ENCODE results near the gene UNCX.
"Not testable (repeated sequence)": the region's sequence is repeated elsewhere in the genome, so short reads cannot be mapped to it uniquely, and the experiment has no call there.

The UNCX gene

DNA sequence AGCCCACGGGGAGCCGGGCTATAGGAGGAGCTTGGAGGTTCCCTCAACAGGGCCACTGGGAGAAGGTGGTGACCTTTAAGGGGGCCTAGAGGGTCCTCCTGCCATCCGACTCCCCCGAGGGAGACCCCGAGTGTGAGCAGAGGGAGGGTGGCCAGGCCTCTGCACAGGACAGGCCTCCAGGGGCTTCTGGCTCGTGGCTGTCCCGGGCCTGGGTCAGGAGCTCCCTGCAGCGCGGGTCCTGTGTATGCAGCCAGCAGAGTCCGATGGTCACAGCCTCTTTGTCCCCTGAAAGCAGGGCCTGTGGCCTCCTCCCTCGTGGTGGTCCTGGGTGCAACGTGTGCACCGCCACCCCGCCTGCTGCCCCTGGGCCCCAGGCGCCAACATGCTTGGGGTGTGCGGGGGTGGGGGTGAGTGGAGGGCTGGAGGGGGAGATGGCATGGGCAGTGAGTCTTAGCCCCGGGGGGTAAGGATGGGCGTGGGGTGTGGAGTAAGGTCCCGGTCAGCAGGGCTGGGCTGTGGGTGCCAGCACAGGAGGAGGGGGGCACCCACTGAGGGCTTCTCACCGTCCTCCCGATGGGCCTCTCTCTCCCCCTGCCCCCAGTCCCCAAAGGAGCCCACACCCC lies 27.1 kb downstream of the UNCX start:
- no peak for DNase-seq

DNA sequence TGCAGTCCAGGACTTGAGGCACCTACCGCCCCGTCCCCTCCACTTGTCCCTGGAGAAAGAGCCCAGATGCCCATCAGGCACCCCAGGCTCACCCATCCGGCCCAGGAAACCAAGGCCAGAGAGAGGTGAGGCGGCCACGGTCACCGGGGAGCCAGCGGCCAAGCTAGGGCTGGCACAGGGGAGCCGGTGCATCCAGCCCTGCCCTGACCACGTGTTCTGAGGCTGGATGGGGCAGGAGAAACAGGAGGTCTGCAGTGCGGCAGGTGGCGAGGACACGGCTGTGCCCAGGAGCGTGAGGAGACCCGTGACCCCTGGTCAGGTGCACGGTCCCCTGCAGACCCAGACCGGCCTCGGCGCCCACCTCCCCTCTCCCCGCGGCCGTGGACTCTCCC lies 27.6 kb downstream of the UNCX start:
- no peak for DNase-seq

DNA sequence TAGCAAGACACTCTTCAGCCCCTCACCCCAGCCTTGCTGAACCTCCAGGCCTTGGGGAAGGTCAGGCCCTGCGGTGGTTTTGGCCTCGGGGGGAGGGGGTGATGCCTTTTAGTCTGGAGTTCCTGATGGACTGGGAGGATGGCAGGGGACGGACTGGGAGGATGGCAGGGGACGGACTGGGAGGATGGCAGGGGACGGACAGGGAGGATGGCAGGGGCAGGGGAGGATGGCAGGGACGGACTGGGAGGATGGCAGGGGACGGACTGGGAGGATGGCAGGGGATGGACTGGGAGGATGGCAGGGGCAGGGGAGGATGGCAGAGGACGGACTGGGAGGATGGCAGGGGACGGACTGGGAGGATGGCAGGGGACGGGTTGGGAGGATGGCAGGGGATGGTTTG lies 28.4 kb downstream of the UNCX start:
- DNase-seq = not testable (repeated sequence)

DNA sequence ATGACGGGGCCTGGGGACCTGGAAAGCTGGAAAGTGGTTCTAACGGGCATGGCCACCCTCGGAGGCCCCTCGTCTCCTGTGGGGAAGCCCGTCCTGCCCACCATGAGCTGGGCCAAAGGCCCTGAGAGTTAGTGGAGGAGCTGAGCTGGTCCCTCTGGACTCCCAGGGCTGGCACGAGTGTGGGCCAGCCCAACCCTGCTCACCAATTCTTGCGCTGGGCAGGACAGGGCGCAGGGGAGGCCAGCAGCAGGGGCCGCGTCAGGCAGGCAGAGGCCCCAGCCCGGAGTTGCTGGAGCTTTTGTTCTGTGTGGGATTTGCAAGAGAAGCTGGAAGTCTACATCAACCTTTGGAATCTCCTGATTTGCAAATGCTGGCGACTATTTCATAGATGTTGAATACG lies 29.8 kb downstream of the UNCX start:
- no peak for DNase-seq

DNA sequence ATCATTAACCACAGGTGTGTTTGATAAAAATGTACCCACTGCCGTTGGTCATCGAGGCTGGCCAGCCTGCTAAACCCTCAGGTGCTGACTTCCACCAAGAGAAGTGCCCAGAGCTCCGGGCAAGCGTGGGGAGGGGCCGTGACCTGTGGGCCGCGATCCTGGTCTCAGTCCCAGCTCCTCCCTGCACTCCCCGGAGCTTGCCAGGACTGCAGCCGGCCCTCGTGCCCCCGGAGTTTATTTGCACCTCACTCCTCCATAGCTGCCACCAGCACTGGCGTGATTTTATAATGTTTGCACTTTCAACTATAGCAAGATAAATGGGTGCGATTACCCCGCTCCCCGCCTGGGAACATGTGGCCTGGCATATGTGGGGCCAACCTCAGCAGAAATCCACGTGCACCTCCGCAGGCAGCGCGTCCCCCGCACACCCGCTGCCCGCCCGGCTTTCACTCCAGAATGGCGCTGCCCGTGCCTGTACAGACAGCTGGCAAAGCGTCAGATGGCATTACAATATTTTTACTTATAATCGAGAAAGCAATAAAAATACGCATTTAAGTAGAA lies 30.8 kb downstream of the UNCX start:
- no peak for DNase-seq

DNA sequence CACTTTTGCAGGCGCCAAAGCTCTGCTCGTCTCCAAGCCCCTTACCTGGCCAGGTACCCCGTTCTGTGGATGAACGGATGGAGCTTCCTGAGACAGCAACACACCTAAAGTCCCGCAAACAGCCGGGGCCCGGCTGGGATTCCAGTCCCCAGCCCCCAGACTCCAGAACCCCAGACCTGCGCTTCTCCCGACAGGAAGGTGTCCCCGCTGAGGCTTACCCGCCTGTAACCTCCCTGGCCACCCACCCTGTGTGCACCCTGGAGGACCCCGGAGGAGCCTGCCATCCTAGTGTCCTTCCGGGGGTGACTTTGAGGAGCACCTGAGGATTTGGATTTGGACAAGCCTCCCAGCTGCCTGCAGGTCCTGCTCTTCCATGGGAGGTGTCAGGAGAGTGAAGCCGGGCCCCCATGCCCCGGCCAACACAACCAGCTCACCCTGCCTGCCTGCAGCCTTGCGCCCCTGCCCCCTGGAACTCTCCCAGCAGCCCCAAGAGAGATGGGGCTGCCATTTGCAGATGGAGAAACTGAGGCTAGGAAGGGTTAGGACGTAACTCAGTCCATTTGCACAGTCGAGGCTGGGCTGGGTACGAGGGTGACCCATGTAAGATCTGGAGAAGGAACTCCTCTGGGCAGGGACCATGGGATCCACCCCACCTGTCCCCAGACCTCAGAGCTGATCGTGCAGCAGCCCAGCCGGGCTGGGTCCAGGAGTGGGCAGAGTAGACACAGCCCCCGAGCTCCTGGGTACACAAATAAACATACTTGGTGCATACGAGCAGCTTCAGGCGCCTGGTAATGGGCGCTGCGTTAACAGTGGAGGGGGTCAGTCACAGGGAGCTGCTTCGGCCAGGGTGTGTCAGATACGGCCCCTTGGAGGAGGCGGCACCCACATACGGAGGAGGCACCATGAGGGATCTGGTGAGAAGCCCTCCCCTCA lies 31.9 kb downstream of the UNCX start:
- no peak for DNase-seq

DNA sequence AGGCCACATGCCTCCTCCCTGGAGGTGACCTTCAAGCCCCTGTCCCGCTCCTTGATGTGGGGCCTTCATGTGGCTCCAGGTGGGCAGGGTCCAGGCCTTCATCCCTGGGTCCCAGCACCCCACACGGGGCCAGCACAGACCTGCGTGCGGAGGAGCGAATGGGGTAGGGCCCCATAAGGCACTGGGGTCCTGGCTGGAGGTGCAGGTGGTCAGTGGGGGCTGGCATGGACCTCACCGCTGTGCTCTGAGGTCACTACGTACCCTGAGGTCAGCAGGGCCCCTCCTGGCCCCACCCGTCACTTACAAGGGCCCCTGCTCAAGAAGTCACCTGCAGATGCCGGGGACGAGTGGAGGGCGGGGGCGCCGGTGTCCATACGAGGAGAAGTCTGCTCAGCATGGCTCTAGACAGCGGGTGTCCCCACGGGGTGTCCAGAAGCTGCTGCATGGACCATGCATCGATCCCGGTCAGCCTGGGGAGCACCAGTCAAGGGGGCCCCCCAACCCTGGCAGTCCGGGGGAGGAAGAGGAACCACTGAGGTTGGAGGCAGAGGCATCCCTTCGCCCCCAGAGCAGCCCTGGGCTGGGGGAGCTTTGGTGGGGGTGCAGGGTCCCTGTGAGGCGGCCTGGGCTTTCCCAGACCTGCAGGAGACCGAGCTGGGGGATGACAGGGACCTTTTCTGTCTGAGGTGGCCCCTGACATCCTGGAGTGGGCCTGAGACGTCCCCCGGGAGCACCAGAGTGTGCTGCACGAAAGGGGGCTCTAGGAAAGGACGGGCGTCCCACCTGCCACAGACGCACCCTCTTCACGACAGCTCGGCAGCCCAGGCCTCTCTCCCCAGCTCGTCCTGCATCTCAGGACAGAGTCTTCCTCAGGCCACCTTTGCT lies 34.6 kb downstream of the UNCX start:
- no peak for DNase-seq

DNA sequence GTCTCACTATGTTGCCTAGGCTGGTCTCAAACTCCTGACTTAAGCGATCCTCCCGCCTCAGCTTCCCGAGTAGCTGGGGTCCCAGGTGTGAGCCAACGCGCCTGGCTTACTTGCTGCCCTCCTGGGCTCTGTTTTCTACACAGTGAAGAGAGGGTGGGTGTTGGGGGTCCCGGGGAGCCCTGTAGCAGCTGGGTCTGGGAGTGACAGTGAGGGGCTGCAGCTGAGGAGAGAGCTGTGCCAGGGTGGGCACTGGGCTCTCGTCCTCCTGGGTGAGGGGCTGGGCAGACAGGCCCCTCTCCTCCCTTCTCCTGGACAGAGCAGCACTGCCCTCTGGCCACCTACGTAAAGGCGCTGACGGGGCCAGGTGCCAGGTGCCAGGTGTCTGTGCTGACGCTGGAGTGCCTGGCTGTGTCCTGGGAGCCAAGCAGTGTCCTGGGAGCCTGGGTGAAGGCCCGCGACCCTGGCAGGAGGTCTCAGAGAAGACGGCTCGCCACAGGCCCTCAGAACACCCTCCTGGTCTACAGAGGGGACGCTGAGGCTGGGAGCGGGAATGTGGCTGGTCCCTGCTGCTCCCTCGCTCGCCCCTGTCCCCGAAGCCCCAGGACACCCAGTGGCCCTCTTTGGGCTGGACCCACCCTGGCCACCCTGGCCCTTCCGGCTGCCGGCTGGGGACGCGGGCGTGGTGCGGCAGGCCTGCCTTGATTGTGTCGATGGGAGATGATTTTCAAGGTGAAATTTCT lies 35.6 kb downstream of the UNCX start:
- DNase-seq = no peak

DNA sequence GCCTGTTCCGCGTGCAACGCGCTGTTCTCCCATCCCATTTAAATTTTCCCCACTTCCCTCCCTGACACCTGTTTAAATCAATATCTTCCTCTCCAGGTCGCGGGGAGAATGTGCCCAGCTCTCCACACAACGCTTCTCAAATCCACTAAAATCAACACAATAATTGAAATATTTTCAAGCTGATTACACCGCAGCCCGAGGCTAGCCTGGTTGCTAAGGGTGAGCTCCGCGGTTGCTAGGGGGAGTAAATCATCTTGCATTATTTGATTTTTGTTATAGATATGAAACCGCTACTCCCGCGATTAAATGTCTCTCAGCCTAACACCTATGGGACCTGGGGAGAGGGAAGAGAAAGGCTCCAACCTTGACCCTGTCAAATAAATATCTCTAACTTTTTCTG lies 36.2 kb downstream of the UNCX start:
- no peak for DNase-seq

DNA sequence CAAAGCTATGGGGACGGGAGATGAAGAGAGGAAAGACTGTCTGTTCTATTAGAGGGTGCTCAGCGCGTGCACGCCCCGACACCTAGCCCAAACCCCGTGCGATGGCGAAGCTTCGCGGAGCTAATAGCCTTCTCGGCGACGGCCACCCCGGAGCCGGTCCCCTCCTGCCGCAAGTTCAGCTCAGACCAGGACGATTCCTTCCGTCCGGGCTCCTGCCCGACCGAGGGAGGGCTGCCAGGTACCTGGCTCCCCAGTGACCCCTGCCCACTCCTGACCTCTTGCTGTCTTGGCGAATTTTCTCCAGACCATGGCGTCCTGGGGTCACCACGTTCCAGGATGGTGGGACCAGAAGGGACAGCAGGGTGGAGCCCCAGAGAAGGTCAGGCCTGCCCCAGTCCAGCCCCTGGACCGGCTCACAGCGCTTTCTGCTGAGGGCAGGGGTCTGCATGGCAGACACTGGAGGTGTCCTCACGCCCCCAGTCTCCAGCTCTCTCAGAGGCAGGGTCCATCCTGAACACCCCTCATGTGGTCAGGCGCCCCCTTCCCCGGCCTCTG lies 36.7 kb downstream of the UNCX start:
- no peak for DNase-seq

DNA sequence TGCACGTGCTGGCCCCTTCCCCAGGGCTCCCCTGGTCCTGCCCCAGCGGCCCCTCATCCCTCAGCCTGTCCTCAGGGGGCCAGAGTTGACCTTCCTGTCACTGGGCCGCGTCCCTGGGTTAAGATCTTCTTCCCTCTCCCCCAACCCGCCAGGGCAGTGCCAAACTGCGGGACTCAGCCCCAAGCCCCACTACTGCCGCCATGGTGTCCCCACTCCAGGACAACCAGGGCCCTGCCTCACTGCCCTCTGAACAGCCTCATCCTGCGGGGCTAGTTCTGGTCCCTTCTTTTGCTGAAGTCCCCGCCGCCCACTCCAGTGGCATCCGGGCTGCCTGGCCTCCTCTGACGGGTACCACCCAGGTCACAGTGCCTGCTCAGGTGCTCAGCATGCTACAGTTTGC lies 37.5 kb downstream of the UNCX start:
- no peak for DNase-seq

DNA sequence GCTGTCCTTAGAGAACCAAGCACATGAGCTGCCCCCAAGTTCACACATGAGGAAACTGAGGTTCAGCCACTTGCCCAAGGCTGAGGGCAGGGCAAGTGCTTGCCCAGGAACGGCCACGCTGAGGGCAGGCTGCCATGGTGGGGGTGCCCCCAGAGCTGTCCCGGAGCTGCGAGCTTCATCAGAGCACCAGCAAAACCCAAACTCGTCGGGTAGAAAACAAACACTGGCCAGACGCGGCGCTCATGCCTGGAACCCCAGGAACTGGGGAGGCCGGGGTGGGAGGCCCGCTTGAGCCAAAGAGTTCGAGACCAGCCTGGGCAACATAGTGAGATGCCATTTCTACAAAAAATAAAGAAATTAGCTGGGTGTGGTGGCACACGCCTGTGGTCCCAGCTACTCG lies 38.4 kb downstream of the UNCX start:
- no peak for DNase-seq

DNA sequence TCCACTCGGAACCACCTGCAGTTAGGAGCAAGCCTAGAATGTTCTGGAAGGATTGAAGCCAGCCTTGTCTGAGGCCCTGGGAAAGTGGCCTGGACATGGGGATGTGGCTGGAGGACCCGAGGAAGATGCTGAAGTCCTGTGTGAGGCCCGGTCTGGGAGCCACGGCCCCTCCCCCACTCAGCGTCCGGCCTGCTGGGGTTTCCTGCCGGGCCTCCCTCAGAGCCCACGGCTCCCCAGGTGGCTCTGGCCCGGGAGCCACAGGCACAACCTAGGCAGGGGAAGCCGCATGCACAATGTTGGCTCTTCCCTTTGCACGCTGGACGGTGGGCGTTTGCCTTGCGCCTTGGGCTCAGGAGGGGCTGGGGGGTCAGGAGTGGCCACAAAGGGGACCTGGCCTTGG lies 39.0 kb downstream of the UNCX start:
- no peak for DNase-seq

DNA sequence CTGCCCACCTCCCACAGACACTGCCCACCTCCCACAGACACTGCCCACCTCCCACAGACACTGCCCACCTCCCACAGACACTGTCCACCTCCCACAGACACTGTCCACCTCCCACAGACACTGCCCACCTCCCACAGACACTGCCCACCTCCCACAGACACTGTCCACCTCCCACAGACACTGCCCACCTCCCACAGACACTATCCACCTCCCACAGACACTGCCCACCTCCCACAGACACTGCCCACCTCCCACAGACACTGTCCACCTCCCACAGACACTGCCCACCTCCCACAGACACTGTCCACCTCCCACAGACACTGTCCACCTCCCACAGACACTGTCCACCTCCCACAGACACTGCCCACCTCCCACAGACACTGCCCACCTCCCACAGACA lies 39.5 kb downstream of the UNCX start:
- not testable (repeated sequence) for DNase-seq

DNA sequence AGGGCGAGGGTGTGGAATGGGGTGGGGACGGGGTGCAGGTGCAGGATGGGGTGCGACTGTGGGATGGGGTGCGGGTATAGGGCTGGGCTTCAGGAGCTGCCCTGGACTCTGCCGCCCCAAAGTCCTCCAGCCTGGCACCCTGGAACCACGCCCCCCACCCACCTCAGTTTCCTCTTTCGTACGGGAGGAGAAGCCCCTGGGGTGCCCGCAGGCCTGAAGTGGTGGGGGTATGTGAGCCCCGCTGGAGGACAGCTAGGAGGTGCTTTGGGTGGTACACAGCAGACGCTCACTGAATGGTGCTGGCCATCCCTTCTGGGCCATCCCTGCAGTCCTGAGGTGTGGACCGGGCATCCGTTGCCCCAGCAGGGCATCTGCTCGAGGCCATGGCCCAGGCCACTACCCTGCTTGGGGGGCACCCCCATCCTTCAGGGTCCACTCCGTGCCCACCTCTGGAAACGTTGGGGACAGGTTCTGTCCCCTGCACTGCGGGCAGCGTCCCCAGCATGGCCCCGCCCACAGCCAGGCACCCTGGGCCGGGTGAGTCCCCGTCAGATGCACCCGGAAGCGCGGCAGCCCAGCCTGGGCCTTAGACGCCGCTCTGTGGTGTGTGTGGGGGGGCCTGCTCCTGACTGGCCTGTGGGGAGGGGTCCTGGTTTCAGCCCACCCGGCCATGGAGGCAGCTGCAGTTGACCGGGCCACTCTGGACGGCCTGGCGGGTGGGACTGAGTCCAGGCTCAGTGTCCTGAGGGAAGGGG lies 41.6 kb downstream of the UNCX start:
- DNase-seq = no peak

DNA sequence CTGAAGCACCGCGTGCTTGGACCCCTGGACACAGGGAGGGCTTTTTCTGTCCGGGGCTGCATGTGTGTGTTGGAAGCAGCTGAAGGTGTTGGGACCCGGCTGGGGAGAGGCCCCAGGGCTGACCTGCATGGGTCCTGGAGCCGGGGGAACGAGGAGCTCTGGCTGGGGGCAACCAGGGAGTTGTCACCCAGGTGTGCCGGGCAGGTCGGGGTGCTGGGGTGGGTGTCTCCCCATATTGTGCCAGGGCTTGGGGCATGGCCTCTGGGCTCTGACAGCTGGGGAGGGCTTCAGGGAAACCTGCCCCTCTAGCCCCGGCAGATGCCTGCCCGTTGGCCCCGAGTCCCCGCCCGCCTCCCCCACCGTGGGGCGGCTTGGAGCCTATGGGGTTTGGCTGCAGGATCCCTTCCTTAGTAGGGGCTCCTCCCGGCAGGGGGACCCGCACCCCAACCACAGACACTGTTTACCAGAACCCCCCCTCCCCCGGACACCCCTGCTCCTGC lies 42.3 kb downstream of the UNCX start:
- DNase-seq = no peak

DNA sequence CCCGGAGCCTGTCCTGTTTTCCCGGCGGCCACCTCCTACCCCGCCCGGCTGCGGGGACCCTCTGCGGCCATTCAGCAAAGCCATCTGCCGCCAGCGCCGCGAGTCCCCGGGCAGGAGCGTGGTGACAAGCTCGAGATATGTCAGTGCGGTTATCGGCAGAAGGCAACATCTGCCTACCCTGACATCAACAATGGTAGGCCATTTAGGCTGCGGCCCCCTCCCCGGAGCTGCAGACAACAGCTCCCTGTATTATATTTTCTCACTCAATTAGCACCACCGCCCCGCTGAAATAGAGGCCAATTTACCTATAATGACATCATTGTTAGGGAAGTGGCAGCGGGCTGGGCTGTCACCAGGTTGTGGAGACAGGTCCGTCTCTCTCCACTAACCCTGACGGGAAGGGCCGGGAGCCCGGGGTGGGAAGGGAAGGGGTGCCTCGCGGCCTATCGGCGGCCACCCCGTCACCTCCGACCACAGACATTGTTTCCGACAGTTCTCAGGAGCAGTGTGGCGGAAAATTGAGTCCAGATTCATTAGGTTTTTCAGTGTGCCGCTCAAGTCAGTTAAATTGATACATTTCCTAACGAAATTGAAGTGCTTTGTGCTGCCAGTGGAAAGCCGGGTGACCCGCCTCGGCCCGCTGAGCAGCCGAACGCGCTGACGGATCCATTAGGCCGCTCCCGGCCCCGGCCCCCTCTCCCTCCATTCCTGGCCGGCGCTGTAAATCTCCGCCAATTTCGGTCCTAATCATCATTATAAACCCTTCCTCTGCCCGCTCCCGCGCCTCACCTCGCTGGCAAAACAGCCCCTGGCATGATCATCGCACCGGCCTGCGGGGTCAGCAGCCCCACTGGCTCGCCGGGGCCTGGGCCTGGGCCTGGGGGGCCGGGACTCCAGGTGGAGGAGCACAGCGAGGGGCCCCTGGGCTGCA lies 43.0 kb downstream of the UNCX start:
- DNase-seq = no peak

DNA sequence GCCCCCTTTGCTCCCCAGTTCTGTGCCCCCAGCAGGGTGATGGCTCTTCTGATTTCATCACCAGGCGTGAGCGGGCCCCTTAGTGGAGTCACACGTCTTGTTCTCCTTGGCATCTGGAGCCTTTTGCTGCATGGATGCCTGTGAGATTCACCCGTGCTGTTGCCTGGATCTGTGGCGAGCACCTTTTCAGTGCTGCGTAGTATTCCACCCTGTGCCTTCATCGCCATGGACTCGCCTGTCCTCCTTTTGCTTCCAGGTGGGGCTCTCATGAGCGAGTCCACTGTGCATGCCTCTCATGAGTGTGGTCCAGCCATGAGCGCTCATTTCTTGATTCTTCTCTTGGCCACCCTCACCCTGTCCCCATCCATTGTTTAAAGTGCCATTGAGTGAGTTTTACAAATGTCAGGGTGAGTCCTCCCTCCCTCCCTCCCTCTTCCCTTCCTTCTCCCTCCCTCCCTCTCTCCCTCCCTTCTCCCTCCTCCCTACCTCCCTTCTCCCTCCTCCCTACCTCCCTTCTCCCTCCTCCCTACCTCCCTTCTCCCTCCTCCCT lies 44.0 kb downstream of the UNCX start:
- DNase-seq = no peak

DNA sequence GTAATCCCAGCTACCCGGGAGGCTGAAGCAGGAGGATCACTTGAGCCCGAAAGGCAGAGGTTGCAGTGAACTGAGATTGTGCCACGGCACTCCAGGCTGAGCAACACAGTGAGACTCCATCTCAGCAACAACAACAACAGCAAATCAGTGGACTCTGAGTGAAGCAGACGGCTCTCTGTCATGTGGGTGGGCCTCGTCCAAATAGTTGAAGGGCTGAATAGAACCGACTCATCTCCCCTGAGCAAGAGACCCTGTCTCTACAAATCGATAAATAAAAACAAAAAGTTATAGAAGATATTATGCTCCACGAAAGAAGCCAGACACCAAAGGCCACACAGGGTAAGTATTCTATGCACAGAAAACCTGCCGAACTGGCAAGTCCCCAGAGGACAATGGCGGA lies 45.9 kb downstream of the UNCX start:
- no peak for DNase-seq

DNA sequence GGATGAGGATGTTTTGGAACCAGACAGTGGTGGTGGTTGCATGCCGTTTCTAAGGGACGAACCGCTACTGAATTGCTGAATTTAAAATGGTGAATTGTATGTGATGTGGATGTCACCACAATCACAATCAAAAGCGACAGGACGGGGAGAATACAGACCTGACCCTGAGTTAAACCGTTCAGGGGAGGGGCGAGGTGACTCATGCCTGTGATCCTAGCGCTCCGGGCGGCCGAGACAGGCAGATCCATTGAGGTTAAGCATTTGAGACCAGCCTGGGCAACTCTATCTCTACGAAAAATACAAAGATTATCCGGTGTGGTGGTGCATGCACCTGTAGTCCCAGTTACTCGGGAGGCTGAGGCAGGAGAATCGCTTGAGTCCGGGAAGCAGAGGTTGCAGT lies 46.4 kb downstream of the UNCX start:
- no peak for DNase-seq
